GM19467 (cell line): ENCODE results near the gene ZMYM3.

Experiments
- ATAC-seq: cut with Tn5 transposase; IDR thresholded peaks from one replicate; pipeline ENCODE4 v1.9.1; 2021; ENCODE audit warnings: mild to moderate bottlenecking, moderate library complexity; ENCODE audit not compliant: unreplicated experiment

ZMYM3 gene

GRCh38 chrX:71253253-71254091, 468 bp downstream of the ZMYM3 start:
- ATAC-seq, result no peak

- ATAC-seq, result no peak
These were observed 1.7 kb downstream of the ZMYM3 start for GRCh38 chrX:71252221-71252620.

GRCh38 chrX:71251466-71251973, 2.4 kb downstream of the ZMYM3 start:
- no peak for ATAC-seq

- no peak for ATAC-seq
These were observed 3.1 kb downstream of the ZMYM3 start for GRCh38 chrX:71250841-71251240.

GRCh38 chrX:71245159-71245558, 8.8 kb downstream of the ZMYM3 start:
- ATAC-seq, result no peak

GRCh38 chrX:71244359-71245128, 9.4 kb downstream of the ZMYM3 start:
- ATAC-seq, result no peak

GRCh38 chrX:71241301-71241700, 12.6 kb downstream of the ZMYM3 start:
- ATAC-seq, result no peak

- no peak for ATAC-seq
These were observed 14.2 kb downstream of the ZMYM3 start for GRCh38 chrX:71239781-71240180.

GRCh38 chrX:71236836-71237235, 17.1 kb downstream of the ZMYM3 start:
- no peak for ATAC-seq

- ATAC-seq, result no peak
These were observed 18.5 kb downstream of the ZMYM3 start for GRCh38 chrX:71235482-71235881.

GRCh38 chrX:71228063-71228642, 25.8 kb downstream of the ZMYM3 start:
- ATAC-seq, result no peak

- no peak for ATAC-seq
These were observed 26.4 kb downstream of the ZMYM3 start for GRCh38 chrX:71227370-71228062.

- no peak for ATAC-seq
These were observed 28.3 kb downstream of the ZMYM3 start for GRCh38 chrX:71225676-71226075.

- no peak for ATAC-seq
These were observed 28.9 kb downstream of the ZMYM3 start for GRCh38 chrX:71225009-71225408.

- ATAC-seq, result no peak
These were observed 29.7 kb downstream of the ZMYM3 start for GRCh38 chrX:71224098-71224708.

GRCh38 chrX:71222929-71223328, 31.0 kb downstream of the ZMYM3 start, which contains the start of gene GJB1:
TSS of gene GJB1 (plus strand) at chrX:71223224. CDS start at chrX:71223708, 484 bp downstream.
- ATAC-seq, result no peak

GRCh38 chrX:71221145-71221544, 32.8 kb downstream of the ZMYM3 start:
- no peak for ATAC-seq

- ATAC-seq, result no peak
These were observed 36.6 kb downstream of the ZMYM3 start for GRCh38 chrX:71217298-71217697.

- no peak for ATAC-seq
These were observed 37.5 kb downstream of the ZMYM3 start for GRCh38 chrX:71216485-71216884.

GRCh38 chrX:71215338-71215912, 38.5 kb downstream of the ZMYM3 start:
- ATAC-seq, result no peak
